HG02885 (cell line): ENCODE results near the gene FBN3.

Source experiments
- ATAC-seq: cut with Tn5 transposase; IDR thresholded peaks from one replicate; pipeline ENCODE4 v1.9.1; 2021; ENCODE audit warnings: mild to moderate bottlenecking; ENCODE audit not compliant: unreplicated experiment, poor library complexity

FBN3 gene

DNA sequence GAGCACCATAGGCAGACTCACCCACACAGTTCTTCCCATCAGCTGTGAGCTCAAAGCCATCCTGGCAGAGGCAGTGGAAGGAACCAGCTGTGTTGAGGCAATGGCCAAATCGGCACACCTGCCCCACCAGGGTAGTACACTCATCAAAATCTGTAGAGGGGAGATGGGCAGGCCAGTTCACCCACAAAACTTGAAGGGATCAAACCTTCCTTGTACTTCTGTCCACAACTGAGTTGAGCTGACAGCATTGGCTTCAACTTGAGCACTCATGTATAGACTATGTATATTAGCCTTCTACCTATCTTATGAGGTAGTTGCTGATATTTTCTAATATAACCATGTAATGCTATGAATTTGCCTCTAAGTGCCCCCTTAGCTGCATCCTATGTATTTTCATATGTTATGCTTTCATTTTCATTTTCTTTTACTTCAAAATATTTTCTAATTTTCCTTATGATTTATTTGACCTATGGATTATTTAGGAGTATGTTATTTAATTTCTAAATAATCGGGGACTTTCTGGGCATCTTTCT, 54.0 kb downstream of the FBN3 start:
- ATAC-seq: no peak

DNA sequence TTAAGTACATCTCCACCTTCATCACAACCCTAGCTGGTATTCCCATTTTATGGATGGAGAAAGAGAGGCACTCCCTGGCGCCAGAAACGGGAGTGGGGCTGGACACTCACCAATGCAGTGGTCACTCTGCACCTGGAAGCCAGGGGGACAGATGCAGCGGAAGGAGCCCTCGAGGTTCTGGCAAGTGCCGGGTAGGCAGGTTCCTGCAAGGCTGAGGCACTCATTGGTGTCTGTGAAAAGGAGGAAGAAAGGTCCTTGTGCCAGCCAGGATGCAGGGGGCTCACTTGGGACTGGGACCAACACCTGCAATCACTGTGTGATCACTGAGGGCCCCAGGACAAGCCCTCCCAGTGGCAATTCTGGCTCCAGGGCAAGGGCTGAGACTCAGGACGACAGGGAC, 55.1 kb downstream of the FBN3 start:
- no peak for ATAC-seq

DNA sequence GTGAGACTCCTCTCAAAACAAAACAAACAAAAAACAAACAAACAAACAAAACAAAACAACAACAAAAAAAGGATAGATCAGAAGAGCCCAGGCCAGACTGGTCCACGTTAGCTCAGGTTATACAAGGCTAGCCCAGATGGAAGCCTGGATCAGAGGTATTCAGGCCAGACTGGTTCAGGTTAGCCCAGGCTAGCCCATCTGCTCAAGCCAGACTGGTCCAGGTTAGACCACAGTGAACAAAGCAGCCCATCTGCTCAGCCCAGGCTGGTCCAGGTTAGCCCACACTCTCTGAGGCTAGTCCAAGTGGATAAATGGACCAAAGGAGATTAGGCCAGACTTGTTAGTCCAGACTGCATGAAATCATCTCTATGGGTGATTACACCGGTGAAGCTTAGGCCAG, 55.7 kb downstream of the FBN3 start:
- no peak for ATAC-seq

DNA sequence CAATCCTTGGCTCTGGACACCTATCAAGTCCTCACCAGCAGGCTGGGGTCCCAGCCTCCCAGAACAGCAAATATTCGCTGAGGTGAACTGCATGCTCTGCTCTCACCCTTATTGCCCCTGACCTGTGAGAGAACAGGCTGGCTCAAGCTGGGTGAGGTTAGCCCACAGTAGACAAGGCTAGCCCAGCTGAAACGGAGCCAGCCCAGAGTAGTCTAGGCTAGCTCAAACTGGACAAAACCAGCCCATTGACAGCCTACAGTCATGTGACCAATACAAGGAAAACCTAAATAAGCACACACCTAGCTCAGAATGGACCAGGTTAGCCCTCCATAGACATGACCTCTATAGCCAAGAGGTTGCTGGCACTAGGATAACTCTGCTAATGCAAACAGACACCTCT, 58.4 kb downstream of the FBN3 start:
- no peak for ATAC-seq

DNA sequence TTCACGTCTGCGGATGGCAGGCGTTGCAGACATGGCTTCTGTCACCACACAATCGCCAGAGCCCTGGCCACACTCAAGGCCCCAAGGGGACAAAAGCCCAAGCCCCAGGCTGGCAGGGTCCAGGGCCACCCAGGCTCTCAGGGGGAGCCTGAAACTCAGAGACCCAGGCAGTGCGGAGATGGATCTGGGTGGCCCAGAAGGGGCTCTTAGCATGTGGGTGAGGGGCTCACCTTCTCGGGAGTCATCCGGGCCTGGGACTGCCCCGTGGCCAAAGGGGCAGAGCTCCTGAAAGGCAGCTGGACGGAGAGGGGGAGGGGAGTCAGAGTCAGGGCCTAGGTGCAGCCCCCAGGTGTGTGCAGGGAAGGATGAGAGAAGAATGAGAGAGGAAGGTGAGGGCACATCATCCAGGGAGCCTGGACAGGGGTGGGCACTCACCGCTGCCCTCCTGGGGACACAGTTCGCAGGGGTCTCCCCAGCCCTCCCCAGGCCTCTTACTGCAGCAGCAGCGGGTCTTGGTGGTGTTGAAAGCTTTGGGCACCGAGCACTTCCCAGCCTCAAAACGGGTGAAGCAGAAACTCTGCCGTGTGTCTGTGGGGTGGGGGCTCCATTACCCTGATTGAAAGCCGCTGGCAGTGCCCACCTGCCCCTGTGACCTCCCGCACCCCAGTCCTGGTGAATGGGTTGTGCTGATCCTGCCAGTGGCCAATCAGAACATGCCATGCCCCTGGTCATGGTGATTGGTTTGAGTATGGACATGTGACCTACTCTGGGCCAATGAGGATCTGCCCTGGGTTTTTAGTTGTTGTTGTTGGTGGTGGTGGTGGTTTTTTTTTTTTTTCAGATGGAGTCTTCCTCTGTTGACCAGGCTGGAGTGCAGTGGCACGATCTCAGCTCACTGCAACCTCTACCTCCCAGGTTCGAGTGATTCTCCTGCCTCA, 59.5 kb downstream of the FBN3 start:
- no peak for ATAC-seq

DNA sequence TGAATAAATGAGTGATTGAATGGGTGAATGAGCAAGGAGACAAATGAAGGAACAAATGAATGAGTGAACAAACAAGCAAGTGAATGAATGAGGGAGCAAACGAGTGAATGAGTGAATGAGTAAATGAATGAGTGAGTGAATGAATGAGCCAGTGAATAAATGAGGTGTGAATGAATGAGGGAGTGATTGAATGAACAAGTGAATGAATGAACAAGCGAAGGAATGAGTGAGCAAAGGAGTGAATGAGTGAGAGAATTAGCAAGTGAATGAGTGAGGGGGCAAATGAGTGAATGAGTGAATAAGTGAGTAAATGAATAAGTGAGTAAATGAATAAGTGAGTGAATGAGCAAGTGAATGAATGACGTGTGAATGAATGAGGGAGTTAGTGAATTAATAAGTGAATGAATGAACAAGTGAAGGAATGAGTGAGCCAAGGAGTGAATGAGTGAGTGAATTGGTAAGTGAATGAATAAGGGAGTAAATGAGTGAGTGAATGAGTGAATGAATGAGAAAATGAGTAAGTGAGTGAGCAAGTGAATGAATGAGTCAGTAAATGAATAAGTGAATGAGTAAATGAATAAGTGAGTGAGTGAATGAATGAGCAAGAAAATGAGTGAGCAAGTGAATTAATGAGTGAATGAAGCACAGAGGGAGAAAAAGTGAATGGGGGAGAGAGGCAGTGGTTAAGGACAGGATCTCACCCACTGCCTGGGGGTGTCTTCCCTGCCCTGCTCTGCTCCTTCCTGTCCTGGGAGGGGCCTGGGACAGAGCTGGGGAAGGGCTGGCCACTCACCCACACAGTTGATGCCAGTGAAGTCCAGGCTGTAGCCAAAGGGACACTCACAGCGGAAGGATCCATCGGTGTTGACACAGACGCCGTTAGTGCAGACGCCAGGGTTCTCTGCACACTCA, 60.4 kb downstream of the FBN3 start:
- ATAC-seq: no peak

DNA sequence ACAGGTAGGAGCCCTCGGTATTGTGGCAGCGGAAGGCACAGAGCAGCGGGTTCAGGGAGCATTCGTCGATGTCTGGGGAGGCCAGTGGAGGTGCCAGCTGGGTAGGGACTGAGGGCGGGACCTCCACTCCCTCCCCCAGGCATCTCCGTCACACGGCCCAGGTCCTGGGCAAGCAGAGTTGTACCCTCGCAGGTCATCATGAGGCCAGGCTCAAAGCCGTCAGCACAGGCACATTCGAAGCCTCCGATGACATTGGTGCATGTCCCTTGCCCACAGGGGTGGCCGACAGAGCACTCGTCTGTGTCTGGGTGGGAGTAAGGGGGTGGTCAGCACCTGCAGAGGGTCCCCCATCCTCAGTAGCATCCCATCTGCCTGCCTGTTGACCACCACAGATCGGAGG, 61.5 kb downstream of the FBN3 start:
- ATAC-seq: no peak

DNA sequence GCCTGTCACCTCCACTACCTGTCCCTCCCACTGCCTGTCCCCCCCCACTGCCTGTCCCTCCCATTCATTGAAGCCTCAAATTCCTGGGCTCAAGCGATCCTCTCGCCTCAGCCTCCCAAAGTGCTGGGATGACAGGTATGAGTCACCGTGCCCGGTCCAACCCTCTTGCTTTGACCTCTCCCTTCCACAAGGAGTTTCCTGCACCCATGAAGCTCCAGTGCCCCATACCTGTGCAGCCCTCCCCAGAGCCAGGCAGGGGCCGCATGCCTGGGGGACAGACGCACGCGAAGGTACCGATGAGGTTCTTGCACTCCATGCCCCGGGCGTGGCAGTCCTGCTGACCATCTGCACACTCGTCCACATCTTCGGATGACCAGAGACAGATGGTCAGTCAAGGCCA, 62.5 kb downstream of the FBN3 start:
- ATAC-seq: no peak

DNA sequence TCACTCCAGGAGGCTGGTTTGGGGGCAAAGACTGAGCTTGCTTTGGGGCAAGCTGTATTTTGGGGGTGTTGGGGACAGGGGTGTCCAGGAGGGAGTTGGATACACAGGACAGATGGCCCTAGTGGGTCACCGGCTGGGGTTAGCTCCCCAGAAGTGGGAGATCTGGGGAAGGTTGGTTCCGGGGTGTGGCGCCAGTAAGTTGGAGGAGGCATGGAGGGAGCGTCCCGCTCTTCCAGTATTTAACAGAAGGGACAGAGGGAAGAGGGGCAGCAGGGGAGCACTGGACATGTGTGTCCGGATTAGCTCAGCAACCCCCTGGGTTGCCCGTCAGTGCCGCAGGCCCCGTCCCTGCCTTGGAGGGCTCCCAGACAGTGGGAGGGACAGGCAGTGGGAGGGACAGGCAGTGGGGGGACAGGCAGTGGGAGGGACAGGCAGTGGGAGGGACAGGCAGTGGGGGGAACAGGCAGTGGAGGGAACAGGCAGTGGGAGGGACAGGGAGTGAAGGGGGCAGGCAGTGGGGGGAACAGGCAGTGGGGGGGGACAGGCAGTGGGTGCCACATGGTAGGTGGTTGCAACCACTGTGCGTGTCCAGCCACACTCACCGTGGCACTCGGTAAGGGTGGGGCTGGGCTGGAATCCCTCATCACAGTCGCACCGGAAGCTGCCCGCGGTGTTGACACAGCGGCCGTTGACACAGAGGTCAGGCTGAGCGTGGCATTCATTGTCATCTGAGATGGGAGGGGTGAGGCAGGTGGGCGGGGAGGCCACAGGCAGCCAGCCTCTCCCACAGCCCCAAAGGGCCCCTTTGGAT, 63.6 kb downstream of the FBN3 start:
- ATAC-seq: no peak

DNA sequence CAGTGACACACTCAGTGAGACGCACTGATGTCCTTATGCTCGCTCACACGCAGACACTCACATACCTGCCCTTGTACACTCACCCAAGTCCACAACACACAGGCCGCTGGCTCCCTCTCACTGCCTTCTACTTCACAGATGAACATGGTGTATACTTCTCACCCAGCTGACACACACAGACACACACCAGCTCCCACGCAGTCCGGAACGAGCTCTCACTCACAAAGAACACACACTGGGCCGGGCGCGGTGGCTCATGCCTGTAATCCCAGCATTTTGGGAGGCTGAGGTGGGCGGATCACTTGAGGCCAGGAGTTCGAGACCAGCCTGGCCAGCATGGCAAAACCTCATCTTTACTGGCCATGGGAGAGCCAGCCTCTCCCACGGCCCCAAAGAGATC, 65.2 kb downstream of the FBN3 start:
- ATAC-seq: no peak

DNA sequence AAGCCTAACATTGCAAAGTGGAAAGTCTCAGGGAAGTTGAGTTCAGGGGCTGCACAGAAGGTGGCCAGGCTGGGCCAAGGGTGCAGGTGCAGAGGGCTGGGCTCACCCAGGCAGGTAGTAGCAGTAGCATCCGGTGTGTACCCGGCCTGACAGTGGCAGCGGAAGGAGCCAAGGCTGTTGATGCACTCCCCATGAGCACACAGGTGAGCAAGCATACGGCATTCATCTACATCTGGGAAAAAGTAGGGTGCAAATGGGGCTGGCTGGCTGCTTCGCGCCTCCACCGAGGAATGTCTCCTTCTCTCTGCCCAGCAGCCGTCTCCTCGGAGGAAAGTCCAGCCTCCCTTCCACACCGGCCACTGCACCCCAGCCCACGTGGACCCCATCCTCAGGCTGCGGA, 66.3 kb downstream of the FBN3 start:
- ATAC-seq: no peak

DNA sequence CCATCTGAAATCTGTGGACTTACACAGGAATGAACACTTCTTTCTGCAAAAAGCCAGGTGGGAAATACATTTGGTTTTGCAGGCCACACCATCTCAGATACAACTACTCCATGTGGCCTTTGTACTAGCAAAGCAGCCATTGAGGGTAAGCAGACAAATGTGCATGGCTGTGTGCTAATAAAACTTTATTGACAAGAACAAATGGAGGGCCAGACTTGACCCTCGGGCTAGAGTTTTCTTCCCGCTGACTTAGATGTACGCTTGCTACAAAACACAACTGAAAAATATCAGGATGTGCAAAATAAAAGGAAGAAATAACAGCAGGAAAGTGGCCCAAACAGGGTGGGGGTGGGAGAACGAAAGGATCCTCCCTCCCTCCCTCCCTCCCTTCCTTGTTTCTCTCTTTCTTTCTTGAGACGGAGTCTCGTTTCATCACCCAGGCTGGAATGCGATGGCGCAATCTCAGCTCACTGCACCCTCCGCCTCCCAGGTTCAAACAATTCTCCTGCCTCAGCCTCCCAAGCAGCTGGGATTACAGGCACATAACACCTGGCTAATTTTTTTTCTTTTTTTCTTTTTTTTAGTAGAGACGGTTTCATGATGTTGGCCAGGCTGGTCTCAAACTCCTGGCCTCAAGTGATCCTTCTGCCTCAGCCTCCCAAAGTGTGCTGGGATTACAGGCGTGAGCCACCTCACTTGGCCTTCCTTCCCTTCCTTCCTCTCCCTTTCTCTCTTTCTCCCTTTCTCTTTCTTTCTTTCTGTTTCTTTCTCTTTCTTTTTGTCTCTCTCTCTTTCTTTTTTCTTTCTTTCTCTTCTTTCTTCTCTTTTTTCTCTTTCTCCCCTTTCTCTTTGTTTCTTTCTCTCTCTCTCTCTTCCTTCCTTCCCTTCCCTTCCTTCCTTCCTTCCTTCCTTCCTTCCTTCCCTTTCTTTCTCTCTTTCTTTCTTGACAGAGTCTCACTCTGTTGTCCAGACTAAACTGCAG, 67.5 kb downstream of the FBN3 start:
- no peak for ATAC-seq

DNA sequence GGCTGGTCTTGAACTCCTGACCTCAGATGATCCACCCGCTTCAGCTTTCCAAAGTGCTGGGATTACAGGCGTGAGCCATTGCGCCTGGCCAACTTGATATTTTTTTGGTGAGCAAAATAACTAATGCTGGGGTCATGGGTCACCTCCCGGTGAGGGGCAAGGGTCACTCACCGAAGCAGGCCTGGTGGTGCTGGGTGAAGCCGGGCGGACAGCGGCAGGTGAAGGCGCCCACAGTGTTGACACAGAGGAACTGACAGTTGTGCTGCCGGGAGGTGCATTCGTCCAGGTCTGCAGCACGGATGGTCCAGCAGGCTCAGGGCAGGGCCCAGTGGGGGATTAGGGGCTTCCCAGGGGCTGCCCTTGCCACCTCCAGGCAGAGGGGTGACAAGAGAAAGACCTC, 68.6 kb downstream of the FBN3 start:
- ATAC-seq: no peak

DNA sequence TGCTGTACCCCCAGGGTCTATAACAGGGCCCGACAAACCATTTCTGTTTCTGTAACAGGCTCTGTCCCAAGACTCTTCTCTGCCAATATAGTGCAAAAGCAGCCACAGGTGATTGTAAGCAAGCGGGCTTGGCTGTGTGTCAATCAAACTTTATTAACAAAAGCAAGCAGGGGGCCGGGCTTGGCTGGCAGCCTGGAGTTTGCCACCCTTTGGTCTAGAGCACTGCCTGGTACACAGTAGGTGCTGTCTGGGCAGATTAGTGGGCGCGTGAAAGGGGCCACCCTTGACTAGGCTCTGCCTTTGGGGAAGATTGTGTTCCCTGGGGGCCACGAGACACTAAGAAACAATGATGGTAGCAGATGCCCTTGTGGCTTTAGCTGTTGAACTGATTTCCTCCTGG, 69.4 kb downstream of the FBN3 start:
- ATAC-seq: no peak

DNA sequence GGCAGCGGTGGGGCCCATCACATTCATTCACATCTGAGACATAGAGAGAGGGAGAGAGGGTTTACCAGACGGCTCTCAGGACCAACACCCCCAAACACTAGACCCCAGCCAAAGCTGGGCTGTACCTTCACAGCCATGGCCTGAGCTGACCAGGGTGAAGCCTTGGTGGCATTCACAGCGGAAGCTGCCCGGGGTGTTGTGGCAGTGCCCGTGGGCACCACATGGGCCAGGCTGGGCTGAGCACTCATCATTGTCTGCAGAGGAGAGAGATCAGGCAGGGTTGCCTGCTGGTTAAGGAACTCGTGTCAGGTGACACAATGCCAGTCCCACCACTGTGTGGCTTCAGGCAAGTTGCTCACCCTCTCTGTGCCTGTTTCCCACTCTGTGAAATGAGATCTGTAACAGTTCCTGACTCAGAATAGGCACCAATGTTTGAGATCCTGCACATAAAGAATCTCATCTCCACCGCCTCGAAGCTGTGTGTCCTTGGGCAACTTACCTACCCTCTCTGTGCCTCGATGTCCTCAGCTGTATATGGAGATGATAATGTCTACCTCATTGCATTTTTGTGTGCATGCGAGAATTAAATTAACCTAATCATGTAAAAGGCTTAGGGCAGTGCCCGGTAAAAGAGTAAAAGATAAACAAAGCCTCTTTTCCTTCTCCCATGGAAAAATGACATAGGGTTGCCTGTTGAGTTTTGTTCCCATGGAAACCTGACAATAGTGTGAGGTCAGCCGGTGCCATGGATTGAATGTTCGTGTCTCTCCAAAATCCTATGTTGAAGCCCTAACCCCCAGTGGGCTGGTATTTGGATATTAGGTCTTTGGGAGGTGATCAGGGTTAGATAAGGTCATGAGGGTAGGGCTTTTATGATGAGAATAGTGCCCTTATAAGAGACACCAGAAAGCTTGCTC, 74.0 kb downstream of the FBN3 start:
- no peak for ATAC-seq

DNA sequence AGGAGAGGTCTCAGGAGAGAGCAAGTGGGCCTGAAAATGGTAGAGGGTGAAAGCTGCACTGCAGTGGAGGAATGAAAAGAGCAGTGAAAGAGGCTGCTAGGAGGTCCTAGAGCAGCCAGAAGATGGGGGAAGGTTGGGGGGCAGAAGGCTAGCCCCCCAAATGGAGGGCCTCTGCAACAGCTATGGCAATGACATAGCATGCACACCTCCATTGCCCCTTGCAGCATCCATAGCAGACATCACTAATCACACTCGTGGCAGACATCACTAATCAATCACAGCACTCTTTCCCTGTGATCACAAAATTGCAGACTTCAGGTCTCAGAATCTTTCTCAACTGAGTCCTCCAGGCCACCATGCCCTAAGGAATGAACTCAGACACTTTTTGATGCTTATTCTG, 74.9 kb downstream of the FBN3 start:
- ATAC-seq: no peak

DNA sequence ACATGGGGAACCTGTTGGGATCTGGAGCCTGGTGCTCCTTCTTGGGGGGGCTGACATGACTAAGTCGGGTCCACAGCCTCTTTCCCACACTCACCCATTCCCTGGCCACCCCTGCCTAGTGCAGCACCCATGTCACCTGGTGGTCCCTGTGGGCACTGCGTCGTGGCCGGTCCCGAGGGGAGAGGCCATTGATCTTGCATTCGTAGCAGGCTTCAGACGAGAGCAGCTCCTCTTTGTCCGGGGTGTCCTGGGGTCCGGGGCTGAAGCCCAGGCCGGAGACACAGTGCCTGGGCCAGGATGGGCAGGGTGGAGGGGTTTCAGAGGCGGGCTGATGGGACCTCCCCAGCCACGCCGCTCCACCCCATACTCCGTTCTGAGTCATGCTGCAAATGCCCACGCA, 77.5 kb downstream of the FBN3 start:
- ATAC-seq: no peak
